DMS 273 (cell line): ENCODE results near the gene TNIK.

Experiments
- DNase-seq: peaks from one replicate; lab custom pipeline; 2025; ENCODE audit not compliant: unreplicated experiment; lab: John Stamatoyannopoulos, UW

Gene TNIK

GRCh38 chr3:171470714-171471227 lies 10.6 kb upstream of the TNIK start:
- DNase-seq, result no peak

- no peak for DNase-seq
Observed at GRCh38 chr3:171469376-171469775, 9.2 kb upstream of the TNIK start.

- no peak for DNase-seq
Observed at GRCh38 chr3:171468296-171468906, 8.2 kb upstream of the TNIK start.

- DNase-seq, result no peak
Observed at GRCh38 chr3:171465763-171466162, 5.6 kb upstream of the TNIK start.

GRCh38 chr3:171464462-171464861 lies 4.3 kb upstream of the TNIK start:
- DNase-seq, result no peak

GRCh38 chr3:171462224-171462623 lies 2.0 kb upstream of the TNIK start:
- DNase-seq, result peak; percentile 58

- no peak for DNase-seq
Observed at GRCh38 chr3:171461525-171461917, 1.3 kb upstream of the TNIK start.

GRCh38 chr3:171460725-171461524 lies 720 bp upstream of the TNIK start:
- peak; percentile 97 for DNase-seq

- DNase-seq, result peak; percentile 80
Observed at GRCh38 chr3:171459137-171459941, 866 bp downstream of the TNIK start.

GRCh38 chr3:171458864-171459136 lies 1.4 kb downstream of the TNIK start:
- DNase-seq, result peak; percentile 75

GRCh38 chr3:171458071-171458863 lies 1.9 kb downstream of the TNIK start:
- DNase-seq, result no peak

GRCh38 chr3:171457607-171458061 lies 2.6 kb downstream of the TNIK start:
- no peak for DNase-seq

- DNase-seq, result no peak
Observed at GRCh38 chr3:171456765-171457606, 3.2 kb downstream of the TNIK start.

GRCh38 chr3:171455603-171456550 lies 4.3 kb downstream of the TNIK start:
- no peak for DNase-seq

- no peak for DNase-seq
Observed at GRCh38 chr3:171454041-171454440, 6.2 kb downstream of the TNIK start.

GRCh38 chr3:171453180-171453886 lies 6.9 kb downstream of the TNIK start:
- peak; percentile 20 for DNase-seq

- DNase-seq, result no peak
Observed at GRCh38 chr3:171452328-171452727, 7.9 kb downstream of the TNIK start.

- DNase-seq, result no peak
Observed at GRCh38 chr3:171451915-171452314, 8.3 kb downstream of the TNIK start.
